Measurements from ENCODE around the gene MTUS2. TPM values are rescaled to one million over a fixed set of nuclear protein-coding genes. Genes with fewer than 3 reads are reported as not detected.

MTUS2 gene
- total RNA-seq, 6 donors from 2014 or later, result 0.11 to 1.6 (median 0.20) TPM; not detected in 1

DNA sequence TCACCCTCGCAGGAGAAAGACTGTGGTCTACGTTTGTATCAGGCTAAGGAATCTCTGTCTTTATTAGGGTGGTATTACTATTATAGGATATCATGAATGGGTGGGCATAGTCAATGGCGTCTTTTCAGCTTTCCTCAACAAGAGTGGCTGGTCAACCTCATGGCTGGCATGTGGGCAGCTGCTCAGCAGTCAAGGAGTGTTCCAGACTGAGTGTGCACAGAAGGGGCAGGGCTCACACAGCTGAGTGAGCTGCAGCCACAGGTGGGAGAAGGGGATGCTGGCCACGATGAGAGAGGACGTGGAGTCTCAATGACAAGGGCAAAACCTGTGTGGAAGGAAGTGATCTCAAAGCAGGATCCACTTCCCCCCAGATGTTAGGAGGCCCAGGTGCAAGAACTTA lies 720.7 kb downstream of the MTUS2 start:
- no peak for TF ChIP-seq EP300 (IDR thresholded peaks at IDR 0.05)
- no peak for TF ChIP-seq POLR2A (IDR thresholded peaks at IDR 0.05)
- TF ChIP-seq POLR2AphosphoS5 (IDR thresholded peaks at IDR 0.05), result no peak
- TF ChIP-seq, protein P1, sequence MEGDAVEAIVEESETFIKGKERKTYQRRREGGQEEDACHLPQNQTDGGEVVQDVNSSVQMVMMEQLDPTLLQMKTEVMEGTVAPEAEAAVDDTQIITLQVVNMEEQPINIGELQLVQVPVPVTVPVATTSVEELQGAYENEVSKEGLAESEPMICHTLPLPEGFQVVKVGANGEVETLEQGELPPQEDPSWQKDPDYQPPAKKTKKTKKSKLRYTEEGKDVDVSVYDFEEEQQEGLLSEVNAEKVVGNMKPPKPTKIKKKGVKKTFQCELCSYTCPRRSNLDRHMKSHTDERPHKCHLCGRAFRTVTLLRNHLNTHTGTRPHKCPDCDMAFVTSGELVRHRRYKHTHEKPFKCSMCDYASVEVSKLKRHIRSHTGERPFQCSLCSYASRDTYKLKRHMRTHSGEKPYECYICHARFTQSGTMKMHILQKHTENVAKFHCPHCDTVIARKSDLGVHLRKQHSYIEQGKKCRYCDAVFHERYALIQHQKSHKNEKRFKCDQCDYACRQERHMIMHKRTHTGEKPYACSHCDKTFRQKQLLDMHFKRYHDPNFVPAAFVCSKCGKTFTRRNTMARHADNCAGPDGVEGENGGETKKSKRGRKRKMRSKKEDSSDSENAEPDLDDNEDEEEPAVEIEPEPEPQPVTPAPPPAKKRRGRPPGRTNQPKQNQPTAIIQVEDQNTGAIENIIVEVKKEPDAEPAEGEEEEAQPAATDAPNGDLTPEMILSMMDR (IDR thresholded peaks at IDR 0.05), result no peak
- no peak for ATAC-seq (ENCODE audit: low FRiP score in 2 of 2)
- no peak overlapping the region for H3K4me3 ChIP-seq
- 87 to 92% methylated on average over 5 of the region's 5 CpGs for WGBS, 2 donors
- DNase-seq, result no peak
- H3K36me3 ChIP-seq, result no peaks in the 10 kb centered on the region
- H3K27ac ChIP-seq, result no peak overlapping the region
- no peaks in the 10 kb centered on the region for H3K4me1 ChIP-seq
- no peaks in the 10 kb centered on the region for H3K27me3 ChIP-seq
- H3K9me3 ChIP-seq, result no peaks in the 10 kb centered on the region

DNA sequence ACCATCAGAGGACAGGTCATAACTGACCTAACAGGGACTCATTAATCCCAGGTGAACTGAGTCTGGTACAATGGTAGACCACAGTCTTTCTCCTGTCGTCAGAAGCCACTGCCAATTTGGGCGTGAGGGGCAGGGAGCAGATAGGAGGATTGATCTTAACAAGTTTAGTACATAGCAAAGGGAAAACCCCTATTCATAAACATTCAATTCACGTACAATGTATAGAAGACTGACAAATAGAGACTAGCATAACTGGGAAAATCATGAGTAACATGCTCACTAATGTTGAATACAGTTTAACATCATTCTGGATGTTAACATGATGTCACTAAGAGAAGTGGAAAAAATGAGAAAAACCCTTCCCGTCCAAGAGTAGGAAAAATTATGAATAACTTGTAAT lies 721.3 kb downstream of the MTUS2 start:
- Histone ChIP-seq H3K9me3 (no peaks in the 10 kb centered on the region), H3K4me3 (no peak overlapping the region), H3K27ac (no peak overlapping the region), H3K4me1 (no peaks in the 10 kb centered on the region), H3K36me3 (no peaks in the 10 kb centered on the region), H3K27me3 (no peaks in the 10 kb centered on the region)
- DNase-seq, result no peak
- ATAC-seq (ENCODE audit: low FRiP score in 2 of 2), result no peak
- TF ChIP-seq EP300 (IDR thresholded peaks at IDR 0.05) (no peak), POLR2A (IDR thresholded peaks at IDR 0.05) (no peak), POLR2AphosphoS5 (IDR thresholded peaks at IDR 0.05) (no peak)
- TF ChIP-seq, protein P1 (IDR thresholded peaks at IDR 0.05), result no peak
- 93 to 97% methylated on average over 4 of the region's 4 CpGs for WGBS, 2 donors

DNA sequence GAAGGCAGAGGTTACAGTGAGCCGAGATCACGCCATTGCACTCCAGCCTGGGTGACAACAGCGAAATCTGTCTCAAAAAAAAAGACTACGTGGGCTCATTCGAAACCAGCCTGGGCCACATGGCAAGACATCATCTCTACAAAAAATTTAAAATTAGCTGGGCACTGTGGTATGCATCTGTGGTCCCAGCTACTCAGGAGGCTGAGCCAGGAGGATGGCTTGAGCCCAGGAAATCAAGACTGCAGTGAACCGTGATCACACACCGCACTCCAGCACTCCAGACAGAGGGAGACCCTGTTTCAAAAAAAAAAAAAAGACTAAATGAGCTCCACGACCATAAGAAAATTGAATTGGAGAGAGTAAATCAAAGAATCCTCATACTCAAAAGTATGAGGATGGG lies 722.2 kb downstream of the MTUS2 start:
- no peak for ATAC-seq (ENCODE audit: low FRiP score in 2 of 2)
- Histone ChIP-seq H3K4me3 (no peak overlapping the region), H3K9me3 (no peaks in the 10 kb centered on the region), H3K4me1 (no peaks in the 10 kb centered on the region), H3K27ac (no peak overlapping the region), H3K27me3 (no peaks in the 10 kb centered on the region), H3K36me3 (no peaks in the 10 kb centered on the region)
- no peak for DNase-seq
- TF ChIP-seq, protein P1 (IDR thresholded peaks at IDR 0.05), result no peak
- TF ChIP-seq POLR2AphosphoS5 (IDR thresholded peaks at IDR 0.05) (no peak), EP300 (IDR thresholded peaks at IDR 0.05) (no peak), POLR2A (IDR thresholded peaks at IDR 0.05) (no peak)
- 91 to 94% methylated on average over 8 of the region's 8 CpGs for WGBS, 2 donors

DNA sequence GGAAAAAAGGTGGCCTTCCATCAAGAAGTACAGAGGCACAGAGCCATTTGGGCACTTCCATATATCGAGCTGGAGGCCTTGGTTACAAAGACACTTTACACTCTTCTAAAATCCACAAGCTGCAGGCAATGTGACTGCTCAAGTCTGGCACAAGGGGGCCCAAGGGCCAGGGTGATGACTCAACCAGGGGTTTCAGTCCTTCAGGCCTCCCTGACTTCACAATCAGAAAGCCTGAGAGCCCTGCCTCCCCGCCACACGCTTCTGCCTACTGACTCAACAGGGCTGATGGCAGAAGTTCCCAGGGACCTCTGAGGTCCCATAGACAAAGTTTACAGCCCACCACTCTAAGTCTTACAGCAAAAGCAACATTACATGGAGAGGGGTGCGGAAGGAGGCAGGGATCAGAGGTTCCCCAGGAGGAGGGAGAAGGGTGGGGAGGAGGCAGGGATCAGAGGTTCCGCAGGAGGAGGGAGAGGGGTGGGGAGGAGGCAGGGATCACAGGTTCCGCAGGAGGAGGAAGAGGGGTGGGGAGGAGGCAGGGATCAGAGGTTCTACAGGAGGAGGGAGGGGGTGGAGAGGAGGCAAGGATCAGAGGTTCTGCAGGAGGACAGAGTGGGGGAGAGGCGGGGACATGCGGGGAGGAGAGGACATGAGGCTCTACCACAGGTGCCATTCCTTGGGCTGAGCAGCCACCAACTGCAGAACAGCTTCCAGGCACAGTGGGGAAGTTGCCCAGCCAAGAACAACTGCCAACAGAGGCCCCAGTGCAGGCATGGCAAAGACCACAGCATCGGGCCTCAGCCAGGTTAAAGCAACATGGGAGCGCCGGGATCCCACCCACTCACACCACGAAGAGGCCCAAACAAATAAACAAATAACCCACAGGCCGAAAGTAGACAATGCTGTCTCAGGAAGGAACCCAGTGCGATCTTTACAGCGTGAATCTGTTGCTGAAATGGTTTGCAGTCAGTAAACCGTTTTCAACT lies 723.4 kb downstream of the MTUS2 start:
- H3K27me3 ChIP-seq, result no peaks in the 10 kb centered on the region
- H3K27ac ChIP-seq, result no peak overlapping the region
- no peak for ATAC-seq (ENCODE audit: low FRiP score in 2 of 2)
- DNase-seq, result no peak
- H3K4me1 ChIP-seq, result no peaks in the 10 kb centered on the region
- H3K9me3 ChIP-seq, result no peaks in the 10 kb centered on the region
- no peak overlapping the region for H3K4me3 ChIP-seq
- WGBS, 2 donors, result 79 to 94% methylated on average over 16 of the region's 16 CpGs
- TF ChIP-seq POLR2A (IDR thresholded peaks at IDR 0.05) (no peak), EP300 (IDR thresholded peaks at IDR 0.05) (no peak), POLR2AphosphoS5 (IDR thresholded peaks at IDR 0.05) (no peak)
- TF ChIP-seq, protein P1 (IDR thresholded peaks at IDR 0.05), result no peak
- no peaks in the 10 kb centered on the region for H3K36me3 ChIP-seq
